ENCODE measurements around the gene TLCD3B. TPM values are rescaled to one million over a fixed set of nuclear protein-coding genes. Genes with fewer than 3 reads are reported as not detected.

TLCD3B gene
- total RNA-seq, 1 experiment from 2014 or later: 0.47 TPM

- Histone ChIP-seq H4K20me1 (ENCODE audit: low read length) (no peaks in the 10 kb centered on the region), H3K4me2 (ENCODE audit: low read length) (no peak overlapping the region), H3K9me3 (ENCODE audit: low read length) (no peaks in the 10 kb centered on the region), H3F3A (ENCODE audit: low read length, unreplicated experiment) (no peaks in the 10 kb centered on the region), H3K27ac (ENCODE audit: low read length) (no peak overlapping the region), H3K9me2 (replicated peaks; ENCODE audit: low read length) (no peaks in the 10 kb centered on the region), H3K4me3 (ENCODE audit: low read length) (no peak overlapping the region), H3K79me2 (ENCODE audit: low read length) (no peaks in the 10 kb centered on the region), H2AFZ (ENCODE audit: low read length) (no peak overlapping the region), H3K4me1 (ENCODE audit: insufficient read depth, low read length) (no peaks in the 10 kb centered on the region), H3K9ac (ENCODE audit: low read length) (no peak overlapping the region), H3K27me3 (ENCODE audit: low read length) (no peaks in the 10 kb centered on the region), H3K36me3 (ENCODE audit: low read depth, low read length) (peaks cover 31% of the 10 kb centered on the region)
- ATAC-seq (no peak), DNase-seq (no peak)
- ChIA-PET POLR2A (ENCODE audit: unreplicated experiment) (no interaction called here), CTCF (no interaction called here)
- TF ChIP-seq CTCF (conservative IDR thresholded peaks at IDR 0.05; ENCODE audit: low read depth, low read length) (no peak), EZH2 (IDR thresholded peaks at IDR 0.05; ENCODE audit: low read length, unreplicated experiment) (no peak), EZH2phosphoT487 (IDR thresholded peaks at IDR 0.05; ENCODE audit: borderline replicate concordance, low read length) (no peak)
- BruUV-seq (replicated peaks): no TSS peak
- intact Hi-C loops (cut with micrococcal nuclease): no loop called here
These were observed 46.8 kb downstream of the TLCD3B start for GRCh38 chr16:29984137-29984763.

- Histone ChIP-seq H3F3A (ENCODE audit: low read length, unreplicated experiment) (no peaks in the 10 kb centered on the region), H3K9ac (ENCODE audit: low read length) (no peak overlapping the region), H2AFZ (ENCODE audit: low read length) (no peak overlapping the region), H3K4me2 (ENCODE audit: low read length) (no peak overlapping the region), H3K27me3 (ENCODE audit: low read length) (no peaks in the 10 kb centered on the region), H3K9me3 (ENCODE audit: low read length) (no peaks in the 10 kb centered on the region), H3K4me1 (ENCODE audit: insufficient read depth, low read length) (no peaks in the 10 kb centered on the region), H3K4me3 (ENCODE audit: low read length) (no peak overlapping the region), H3K27ac (ENCODE audit: low read length) (no peak overlapping the region), H3K36me3 (ENCODE audit: low read depth, low read length) (peaks cover 36% of the 10 kb centered on the region), H3K79me2 (ENCODE audit: low read length) (no peaks in the 10 kb centered on the region), H3K9me2 (replicated peaks; ENCODE audit: low read length) (no peaks in the 10 kb centered on the region), H4K20me1 (ENCODE audit: low read length) (no peaks in the 10 kb centered on the region)
- no peak for TF ChIP-seq EZH2phosphoT487 (IDR thresholded peaks at IDR 0.05; ENCODE audit: borderline replicate concordance, low read length)
- DNase-seq (no peak), ATAC-seq (no peak)
- BruUV-seq (replicated peaks): no TSS peak
- intact Hi-C loops (cut with micrococcal nuclease): no loop called here
- CTCF ChIA-PET: no interaction called here
- POLR2A ChIA-PET (ENCODE audit: unreplicated experiment): no interaction called here
These were observed 47.5 kb downstream of the TLCD3B start for GRCh38 chr16:29983420-29984136.

- no peak overlapping the region for H3K4me3 ChIP-seq (ENCODE audit: low read length)
- H3K4me1 ChIP-seq (ENCODE audit: insufficient read depth, low read length): no peaks in the 10 kb centered on the region
- ATAC-seq (no peak), DNase-seq (no peak)
- no TSS peak for BruUV-seq (replicated peaks)
- no peak overlapping the region for H3K9ac ChIP-seq (ENCODE audit: low read length)
- no peaks in the 10 kb centered on the region for H3K27me3 ChIP-seq (ENCODE audit: low read length)
- no peak for TF ChIP-seq EZH2 (IDR thresholded peaks at IDR 0.05; ENCODE audit: low read length, unreplicated experiment)
- TF ChIP-seq EZH2phosphoT487 (IDR thresholded peaks at IDR 0.05; ENCODE audit: borderline replicate concordance, low read length): no peak
- no peak for TF ChIP-seq CTCF (conservative IDR thresholded peaks at IDR 0.05; ENCODE audit: low read depth, low read length)
- no peak overlapping the region for H2AFZ ChIP-seq (ENCODE audit: low read length)
- intact Hi-C loops (cut with micrococcal nuclease): no loop called here
- no peaks in the 10 kb centered on the region for H4K20me1 ChIP-seq (ENCODE audit: low read length)
- H3K9me3 ChIP-seq (ENCODE audit: low read length): no peaks in the 10 kb centered on the region
- peaks cover 43% of the 10 kb centered on the region for H3K36me3 ChIP-seq (ENCODE audit: low read depth, low read length)
- no peaks in the 10 kb centered on the region for H3F3A ChIP-seq (ENCODE audit: low read length, unreplicated experiment)
- ChIA-PET POLR2A (ENCODE audit: unreplicated experiment) (no interaction called here), CTCF (no interaction called here)
- no peak overlapping the region for H3K4me2 ChIP-seq (ENCODE audit: low read length)
- H3K9me2 ChIP-seq (replicated peaks; ENCODE audit: low read length): no peaks in the 10 kb centered on the region
- peaks cover 6% of the 10 kb centered on the region for H3K79me2 ChIP-seq (ENCODE audit: low read length)
- H3K27ac ChIP-seq (ENCODE audit: low read length): no peak overlapping the region
These were observed 48.3 kb downstream of the TLCD3B start for GRCh38 chr16:29982560-29983419.

All from PC-3 (cell line).